ENCODE measurements around the gene DIO2. TPM values are rescaled to one million over a fixed set of nuclear protein-coding genes. Genes with fewer than 3 reads are reported as not detected.

The DIO2 gene
- total RNA-seq, 1 donor from 2014 or later = 38.5 TPM

- no peak for DNase-seq (ENCODE audit: extremely low spot score in 2 of 2)
- Histone ChIP-seq H3K4me3 (no peak overlapping the region), H3K27me3 (no peaks in the 10 kb centered on the region), H3K27ac (no peak overlapping the region), H3K36me3 (no peaks in the 10 kb centered on the region), H3K4me1 (no peaks in the 10 kb centered on the region), H3K9me3 (peaks cover 8% of the 10 kb centered on the region)
- TF ChIP-seq POLR2AphosphoS5 (IDR thresholded peaks at IDR 0.05; ENCODE audit: insufficient read depth in 1 of 2, low read depth in 1 of 2) (no peak), CTCF (IDR thresholded peaks at IDR 0.05) (no peak), POLR2A (IDR thresholded peaks at IDR 0.05) (no peak)
- intact Hi-C loops (cut with DNase I) = no loop called here
These were observed 22.3 kb upstream of the DIO2 start for GRCh38 chr14:80233470-80234089.

DNA sequence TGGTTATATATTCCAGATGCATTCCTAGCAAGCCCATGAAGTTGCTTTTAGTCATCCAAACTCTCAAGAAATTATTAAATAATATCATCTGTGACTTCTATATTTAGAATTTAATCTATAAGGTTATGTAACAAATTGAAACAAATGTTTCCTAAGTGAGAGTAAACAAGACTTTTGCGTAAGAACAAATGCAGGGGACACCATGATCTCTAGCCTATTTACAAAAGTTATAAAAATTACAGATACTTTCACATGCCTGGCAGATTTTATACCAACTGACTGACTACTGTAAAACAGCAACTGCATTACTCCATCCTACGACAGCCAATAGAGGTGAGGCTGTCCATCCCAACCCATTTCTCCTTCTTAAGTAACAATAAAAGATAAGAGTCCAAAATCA lies 20.4 kb upstream of the DIO2 start:
- intact Hi-C loops (cut with DNase I) = no loop called here
- Histone ChIP-seq H3K27ac (no peak overlapping the region), H3K27me3 (no peaks in the 10 kb centered on the region), H3K4me3 (no peak overlapping the region), H3K4me1 (no peaks in the 10 kb centered on the region), H3K36me3 (no peaks in the 10 kb centered on the region), H3K9me3 (peaks cover 4% of the 10 kb centered on the region)
- no peak for DNase-seq (ENCODE audit: extremely low spot score in 2 of 2)
- TF ChIP-seq POLR2A (IDR thresholded peaks at IDR 0.05) (no peak), CTCF (IDR thresholded peaks at IDR 0.05) (no peak), POLR2AphosphoS5 (IDR thresholded peaks at IDR 0.05; ENCODE audit: insufficient read depth in 1 of 2, low read depth in 1 of 2) (no peak)

- Histone ChIP-seq H3K27ac (no peak overlapping the region), H3K9me3 (no peaks in the 10 kb centered on the region), H3K36me3 (no peaks in the 10 kb centered on the region), H3K4me3 (no peak overlapping the region), H3K27me3 (no peaks in the 10 kb centered on the region), H3K4me1 (no peaks in the 10 kb centered on the region)
- TF ChIP-seq POLR2A (IDR thresholded peaks at IDR 0.05) = no peak
- no peak for TF ChIP-seq POLR2AphosphoS5 (IDR thresholded peaks at IDR 0.05; ENCODE audit: insufficient read depth in 1 of 2, low read depth in 1 of 2)
- no peak for TF ChIP-seq CTCF (IDR thresholded peaks at IDR 0.05)
- intact Hi-C loops (cut with DNase I) = no loop called here
- DNase-seq (ENCODE audit: extremely low spot score in 2 of 2) = no peak
These were observed 12.6 kb upstream of the DIO2 start for GRCh38 chr14:80223696-80224465.

DNA sequence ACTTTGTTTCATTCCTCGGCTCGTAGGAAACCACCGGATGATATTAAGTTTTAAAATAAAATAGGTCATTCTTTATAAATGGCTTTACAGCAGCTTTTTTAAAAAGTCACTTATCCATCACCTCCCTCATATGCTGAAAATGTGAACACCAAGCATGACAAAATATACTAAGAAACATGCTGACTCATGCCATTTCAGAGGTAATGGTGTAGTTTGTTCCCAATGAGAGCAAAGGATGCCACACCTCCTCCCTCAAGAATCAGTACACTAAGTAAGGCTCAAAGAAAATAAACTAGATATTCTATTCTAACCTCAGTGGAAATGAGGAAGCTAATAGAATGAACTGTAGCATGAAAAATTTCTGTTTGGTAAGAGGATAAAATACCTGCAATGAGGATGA lies 5.5 kb upstream of the DIO2 start:
- peaks cover 19% of the 10 kb centered on the region for H3K4me1 ChIP-seq
- peak overlapping the region; percentile 67 for H3K27ac ChIP-seq
- H3K4me3 ChIP-seq = no peak overlapping the region
- H3K9me3 ChIP-seq = no peaks in the 10 kb centered on the region
- no peak for DNase-seq (ENCODE audit: extremely low spot score in 2 of 2)
- TF ChIP-seq POLR2A (IDR thresholded peaks at IDR 0.05) (no peak), CTCF (IDR thresholded peaks at IDR 0.05) (no peak), POLR2AphosphoS5 (IDR thresholded peaks at IDR 0.05; ENCODE audit: insufficient read depth in 1 of 2, low read depth in 1 of 2) (no peak)
- intact Hi-C loops (cut with DNase I) = no loop called here
- no peaks in the 10 kb centered on the region for H3K36me3 ChIP-seq
- H3K27me3 ChIP-seq = no peaks in the 10 kb centered on the region
